GM12878 (cell line): ENCODE results near the gene DUSP16. TPM values are rescaled to one million over a fixed set of nuclear protein-coding genes. Genes with fewer than 3 reads are reported as not detected.

Source experiments
- ATAC-seq: fragments of 200-7000 bp; cut with Tn5 transposase; 3 replicates; pipeline ENCODE4 v1.9.1; 2020; ENCODE audit warnings: mild to moderate bottlenecking, moderate library complexity
- BruUV-seq: library from RNA; stranded (reverse); fragments of 400-500 nt; replicated peaks from 2 replicates; lab custom pipeline; 2021; lab: Mats Ljungman, UMichigan
- CTCF ChIA-PET: fragments of 300-600 bp; sonication (Branson Sonifier 250); formaldehyde crosslinking; extraction: SDS; loops from one replicate; lab custom pipeline; 2021; ENCODE audit warnings: inconsistent platforms; lab: Yijun Ruan, JAX
- POLR2A ChIA-PET: fragments of 350-600 bp; formaldehyde crosslinking; extraction: SDS; loops from one replicate; lab custom pipeline; 2021; ENCODE audit warnings: inconsistent platforms; lab: Charles Lee
- RAD21 ChIA-PET: fragments of 300-600 bp; sonication (Branson Sonifier 250); formaldehyde crosslinking; loops from one replicate; lab custom pipeline; 2023; ENCODE audit warnings: antibody characterized with exemption; ENCODE audit not compliant: unreplicated experiment; lab: Charles Lee
- SMC1A ChIA-PET: fragments of 300-600 bp; sonication (Branson Sonifier 250); formaldehyde crosslinking; loops from one replicate; lab custom pipeline; 2023; ENCODE audit not compliant: unreplicated experiment, uncharacterized antibody; lab: Charles Lee
- DNase-seq: peaks from one replicate; pipeline ENCODE4 v3.0.0-alpha.2; 2011; ENCODE audit warnings: low read depth, low spot score
- FAIRE-seq: peaks from 3 replicates; lab custom pipeline; 2011; peaks lifted over from hg19 to GRCh38; lab: Jason Lieb, UNC
- H2AFZ ChIP-seq: 2 replicates; pipeline ENCODE4 v1.6.0; 2011; ENCODE audit warnings: low read depth, low read length, control low read depth; ENCODE audit not compliant: control insufficient read depth
- H3K27ac ChIP-seq: 2 replicates; pipeline ENCODE4 v1.5.1; 2011; ENCODE audit warnings: control low read depth; ENCODE audit not compliant: control insufficient read depth, insufficient read depth
- H3K27me3 ChIP-seq, 2 experiments: replicated peaks in 1 of 2; 2 replicates each; pipeline versions ENCODE4 v1.6.0 to v1.6.1; 2011; ENCODE audit warnings: low read length in 1 of 2; ENCODE audit not compliant: control insufficient read depth in 2 of 2, insufficient read depth in 2 of 2
- H3K36me3 ChIP-seq, 2 experiments: 2 replicates each; pipeline ENCODE4 v1.5.1; 2011; ENCODE audit warnings: low read length in 1 of 2; ENCODE audit not compliant: control insufficient read depth in 2 of 2, insufficient read depth in 2 of 2
- H3K4me1 ChIP-seq: 2 replicates; pipeline ENCODE4 v1.6.1; 2011; ENCODE audit warnings: mild to moderate bottlenecking, low read length, moderate library complexity, mixed read lengths; ENCODE audit not compliant: control insufficient read depth, insufficient read depth
- H3K4me2 ChIP-seq: 2 replicates; pipeline ENCODE4 v1.6.0; 2011; ENCODE audit warnings: control low read depth; ENCODE audit not compliant: control insufficient read depth, insufficient read depth
- H3K4me3 ChIP-seq: fragments of 200-600 bp; sonication (generic); 2 replicates; pipeline ENCODE4 v1.5.1; 2016
- H3K79me2 ChIP-seq: 2 replicates; pipeline ENCODE4 v1.6.0; 2011; ENCODE audit warnings: low read length; ENCODE audit not compliant: control insufficient read depth, insufficient read depth
- H3K9ac ChIP-seq: 2 replicates; pipeline ENCODE4 v1.8.0; 2011; ENCODE audit warnings: low read length, control low read depth, mixed read lengths; ENCODE audit not compliant: control insufficient read depth, insufficient read depth
- H3K9me3 ChIP-seq: replicated peaks from 3 replicates; pipeline ENCODE4 v1.5.1; 2011; ENCODE audit warnings: mild to moderate bottlenecking, low read length; ENCODE audit not compliant: control insufficient read depth, insufficient read depth
- H4K20me1 ChIP-seq: 2 replicates; pipeline ENCODE4 v1.6.0; 2011; ENCODE audit not compliant: control insufficient read depth, insufficient read depth
- BACH1 ChIP-seq: fragments of 450-650 bp; IDR thresholded peaks from 2 replicates; pipeline ENCODE4 v1.6.1; 2017; ENCODE audit warnings: mild to moderate bottlenecking, borderline replicate concordance
- BCL11A ChIP-seq: IDR thresholded peaks from 2 replicates; pipeline ENCODE4 v1.6.1; 2011; ENCODE audit warnings: low read depth, low read length
- CHD1 ChIP-seq: IDR thresholded peaks from 2 replicates; pipeline ENCODE4 v1.6.1; 2012; ENCODE audit warnings: low read depth, low read length, improper control_type of control experiment
- E2F4 ChIP-seq: IDR thresholded peaks from 2 replicates; pipeline ENCODE4 v1.6.1; 2012; ENCODE audit warnings: low read depth, low read length, improper control_type of control experiment
- FOS ChIP-seq: IDR thresholded peaks from 3 replicates; pipeline ENCODE4 v1.6.1; 2011; ENCODE audit warnings: borderline replicate concordance; ENCODE audit not compliant: insufficient read length; ENCODE audit errors: extremely low read depth
- HCFC1 ChIP-seq: fragments of 150-350 bp; IDR thresholded peaks from 2 replicates; pipeline ENCODE4 v1.6.1; 2014; ENCODE audit warnings: low read length
- MYC ChIP-seq: IDR thresholded peaks from 2 replicates; pipeline ENCODE4 v1.6.1; 2011; ENCODE audit warnings: mild to moderate bottlenecking, low read length, moderate library complexity, inconsistent platforms; ENCODE audit not compliant: insufficient read depth, insufficient replicate concordance, insufficient read length, severe bottlenecking
- NBN ChIP-seq: fragments of 450-650 bp; IDR thresholded peaks from 2 replicates; pipeline ENCODE4 v1.6.1; 2016
- RAD21 ChIP-seq: IDR thresholded peaks from 2 replicates; pipeline ENCODE4 v1.6.1; 2011; ENCODE audit warnings: mild to moderate bottlenecking, low read depth, low read length, moderate library complexity; ENCODE audit not compliant: insufficient read depth
- SUPT20H ChIP-seq: IDR thresholded peaks from 2 replicates; pipeline ENCODE4 v1.6.1; 2011; ENCODE audit warnings: low read depth, mild to moderate bottlenecking, low read length, moderate library complexity, borderline replicate concordance; ENCODE audit not compliant: control insufficient read depth
- SUZ12 ChIP-seq: fragments of 200-600 bp; sonication (generic); IDR thresholded peaks from one replicate; pipeline ENCODE4 v1.6.1; 2018; ENCODE audit warnings: antibody characterized with exemption, mild to moderate bottlenecking; ENCODE audit not compliant: unreplicated experiment
- USF2 ChIP-seq: IDR thresholded peaks from 2 replicates; pipeline ENCODE4 v1.6.1; 2011; ENCODE audit warnings: low read depth, low read length, improper control_type of control experiment, borderline replicate concordance
- WRNIP1 ChIP-seq: IDR thresholded peaks from 2 replicates; pipeline ENCODE4 v1.6.1; 2011; ENCODE audit warnings: low read depth, low read length, improper control_type of control experiment, borderline replicate concordance
- WGBS: methylation state at CpG from one replicate; pipeline ENCODE4 v1.1.6; 2016; ENCODE audit warnings: low lambda C conversion rate; ENCODE audit not compliant: insufficient replicate concordance, insufficient coverage; ENCODE audit errors: missing lambda C conversion rate; 5-methylcytosine and 5-hydroxymethylcytosine counted together
- in situ Hi-C: fragments of 300-500 bp; cut with MboI; formaldehyde crosslinking; loops from 9 replicates; pipeline ENCODE4 v1.14.3; 2018; ENCODE audit warnings: mixed read lengths
- intact Hi-C: fragments of 100-400 bp; cut with micrococcal nuclease; formaldehyde crosslinking; loops from one replicate; pipeline ENCODE4 v1.14.2; 2022; ENCODE audit not compliant: unreplicated experiment
- polyA plus RNA-seq, 11 experiments: library from polyadenylated mRNA; depleted of rRNA in 4 of 11; unstranded in 6 of 11; stranded (reverse) in 5 of 11; fragments of >200 nt; fragmentation: Nextera tagmentation in 4 of 11; fragmentation: Illumina TruSeq in 1 of 11; extraction: Ambion mirVana in 4 of 11; extraction: Trizol in 1 of 11; gene quantifications; 1 replicate in 1 of 11; 2 replicates in 10 of 11; pipeline versions ENCODE4 v1.2.1 to v1.2.3, GENCODE V29; 2011 to 2016; ENCODE audit warnings: inconsistent platforms in 2 of 11, missing spikeins in 2 of 11, low read depth in 1 of 11
- total RNA-seq, 4 experiments: library from RNA; depleted of rRNA in 3 of 4; stranded (reverse); fragments of >200 nt in 3 of 4; fragmentation: Illumina TruSeq in 1 of 4; extraction: Trizol in 1 of 4; gene quantifications; 2 replicates each; pipeline versions ENCODE4 v1.2.1 to v1.2.3, GENCODE V29; 2013 to 2021

DUSP16 gene
- total and polyA plus RNA-seq, 10 of the 15 experiments (the other 5 are each of a cell fraction or from before 2014, with no cell fraction given) = 3.9 to 75.3 (median 26.8) TPM

GRCh38 chr12:12592930-12593329 is 30.3 kb upstream of the DUSP16 start:
- BruUV-seq = no TSS peak
- in situ Hi-C loops (loop anchor here (25.0 kb wide), 1 partner anchor 1031 kb away; no protein-coding TSS in a partner anchor), intact Hi-C loops (no loop called here)
- ChIA-PET RAD21 (interaction anchor here (1.7 kb wide), 1 partner anchor 14 kb away, joined by 8 read pairs; no protein-coding TSS in a partner anchor), POLR2A (interaction anchor here (1.8 kb wide), 1 partner anchor 14 kb away, joined by 6 read pairs; no protein-coding TSS in a partner anchor), CTCF (interaction anchor here (1.5 to 1.8 kb wide), 3 partner anchors 11 to 144 kb away, joined by 4 to 6 read pairs (median 5); no protein-coding TSS in a partner anchor), SMC1A (interaction anchor here (0.8 to 2.7 kb wide), 7 partner anchors 8 to 348 kb away, joined by 3 to 25 read pairs (median 3); no protein-coding TSS in a partner anchor)
- H3K27me3 ChIP-seq = no peaks in the 10 kb centered on the region
- H3K9me3 ChIP-seq = no peaks in the 10 kb centered on the region; the same call in 2 of the 3 replicates
- no peaks in the 10 kb centered on the region for H3K4me1 ChIP-seq
- no peak overlapping the region for H2AFZ ChIP-seq
- no peak for ATAC-seq
- H3K36me3 ChIP-seq = no peaks in the 10 kb centered on the region
- no peaks in the 10 kb centered on the region for H4K20me1 ChIP-seq
- 25% methylated on average over 3 of the region's 3 CpGs for WGBS
- H3K9ac ChIP-seq = no peak overlapping the region
- no peak overlapping the region for H3K4me2 ChIP-seq
- no peak for DNase-seq
- no peaks in the 10 kb centered on the region for H3K79me2 ChIP-seq
- FAIRE-seq = no peak
- TF ChIP-seq FOS = no peak
- TF ChIP-seq CHD1 = no peak
- TF ChIP-seq SUZ12 = no peak
- TF ChIP-seq E2F4 = no peak
- no peak overlapping the region for H3K4me3 ChIP-seq
- H3K27ac ChIP-seq = no peak overlapping the region

GRCh38 chr12:12590961-12591360 is 28.3 kb upstream of the DUSP16 start:
- no peak for TF ChIP-seq USF2
- TF ChIP-seq MYC = no peak
- no peak for TF ChIP-seq BCL11A
- no peak for TF ChIP-seq WRNIP1
- TF ChIP-seq RAD21 = no peak
- TF ChIP-seq SUPT20H = no peak
- TF ChIP-seq HCFC1 = no peak
- no peak for TF ChIP-seq BACH1
- no peak for TF ChIP-seq NBN
- no peaks in the 10 kb centered on the region; the same call in 2 of the 3 replicates for H3K9me3 ChIP-seq
- ChIA-PET SMC1A (interaction anchor here (1.1 to 2.7 kb wide), 4 partner anchors 8 to 117 kb away, joined by 3 to 25 read pairs (median 4); no protein-coding TSS in a partner anchor), RAD21 (interaction anchor here (1.7 kb wide), 1 partner anchor 10 kb away, joined by 5 read pairs; no protein-coding TSS in a partner anchor), POLR2A (no interaction called here), CTCF (interaction anchor here (0.7 to 1.6 kb wide), 5 partner anchors 10 to 255 kb away, joined by 3 to 6 read pairs (median 5); partner anchors contain the start of gene DUSP16)
- ATAC-seq = no peak
- H2AFZ ChIP-seq = no peak overlapping the region
- FAIRE-seq = no peak
- H4K20me1 ChIP-seq = no peaks in the 10 kb centered on the region
- no peaks in the 10 kb centered on the region for H3K36me3 ChIP-seq
- H3K4me3 ChIP-seq = no peak overlapping the region
- no peak overlapping the region for H3K27ac ChIP-seq
- intact Hi-C loops = no loop called here
- no peak for DNase-seq
- H3K9ac ChIP-seq = no peak overlapping the region
- WGBS = 95% methylated on average over 6 of the region's 6 CpGs
- H3K27me3 ChIP-seq = no peaks in the 10 kb centered on the region
- H3K4me1 ChIP-seq = peaks cover 2% of the 10 kb centered on the region; the same call in 1 of the 2 replicates
- H3K4me2 ChIP-seq = no peak overlapping the region
- in situ Hi-C loops = loop anchor here (25.0 kb wide), 1 partner anchor 1029 kb away; no protein-coding TSS in a partner anchor
- no peaks in the 10 kb centered on the region for H3K79me2 ChIP-seq
- BruUV-seq = no TSS peak
